SJSA1 (cell line): ENCODE results near the gene EPHX1. TPM values are rescaled to one million over a fixed set of nuclear protein-coding genes. Genes with fewer than 3 reads are reported as not detected.

ENCODE experiments used
- total RNA-seq: library from RNA; depleted of rRNA; stranded (reverse); fragments of >200 nt; shearing (Covaris generic); gene quantifications from 2 replicates; pipeline ENCODE4 v1.2.3, GENCODE V29; 2014; rRNA removed

EPHX1 gene
- total RNA-seq, 1 experiment from 2014 or later: 29.0 TPM

Other genes with a start within 250 kb of the EPHX1 start
- gene ENAH, start 157.0 kb upstream of the EPHX1 start, total RNA-seq: 158 and 216 TPM in 2 replicates
- gene SRP9, start 32.3 kb upstream of the EPHX1 start, total RNA-seq: 735 and 762 TPM in 2 replicates
- 7.4 and 9.4 TPM in 2 replicates for gene TMEM63A, start 72.3 kb downstream of the EPHX1 start, total RNA-seq
- not detected in 2 replicates for gene LEFTY1, start 79.0 kb downstream of the EPHX1 start, total RNA-seq
- gene PYCR2, start 114.1 kb downstream of the EPHX1 start, total RNA-seq: 38.1 and 61.6 TPM in 2 replicates
- not detected in 2 replicates for gene LEFTY2, start 131.1 kb downstream of the EPHX1 start, total RNA-seq
- 38.5 and 43.9 TPM in 2 replicates for gene SDE2, start 189.2 kb downstream of the EPHX1 start, total RNA-seq